ENCODE measurements around the gene OGFOD2. TPM values are rescaled to one million over a fixed set of nuclear protein-coding genes. Genes with fewer than 3 reads are reported as not detected.

Gene OGFOD2
- total and polyA plus RNA-seq, 2 donors (not counting 1 experiment from before 2014, with no cell fraction given): 26.7 to 99.3 TPM

- Histone ChIP-seq H2AFZ (ENCODE audit: insufficient read depth, low read depth, low read length, poor library complexity, severe bottlenecking) (no peak overlapping the region), H3K4me3 (ENCODE audit: control extremely low read depth in 1 of 5, extremely low read depth in 1 of 5, insufficient read depth in 1 of 5, low read depth in 2 of 5, low read length in 4 of 5) (no peak overlapping the region), H3K9ac (ENCODE audit: low read length) (no peak overlapping the region), H3K4me1 (ENCODE audit: control insufficient read depth in 2 of 2, insufficient read depth in 2 of 2, low read length in 2 of 2) (peaks cover 23 to 30% of the 10 kb centered on the region in 2 donors), H3K27ac (ENCODE audit: low read length in 2 of 2) (no peak overlapping the region), H3K27me3 (replicated peaks in 1 of 4; ENCODE audit: control extremely low read depth in 1 of 4, control insufficient read depth in 3 of 4, insufficient read depth in 4 of 4, low read length in 3 of 4) (no peaks in the 10 kb centered on the region), H3K79me2 (ENCODE audit: control insufficient read depth, insufficient read depth, low read length) (no peaks in the 10 kb centered on the region), H3K4me2 (replicated peaks; ENCODE audit: low read depth, low read length, poor library complexity, severe bottlenecking) (no peak overlapping the region), H3K36me3 (replicated peaks in 1 of 2; ENCODE audit: control extremely low read depth in 1 of 2, control insufficient read depth in 1 of 2, extremely low read depth in 1 of 2, insufficient read depth in 2 of 2, low read length in 1 of 2) (no peaks in the 10 kb centered on the region), H3K9me3 (ENCODE audit: control extremely low read depth in 1 of 3, control insufficient read depth in 2 of 3, insufficient read depth in 1 of 3, low read length in 2 of 3) (peaks cover 0 to 3% (median 0%) of the 10 kb centered on the region in 3 donors), H4K20me1 (ENCODE audit: control insufficient read depth, insufficient read depth, low read length, poor library complexity, severe bottlenecking) (no peaks in the 10 kb centered on the region)
- Mint-ChIP-seq H3K4me1 (peaks cover 38% of the 10 kb centered on the region), H3K9me3 (ENCODE audit: insufficient read depth) (no peaks in the 10 kb centered on the region), H3K4me3 (no peak overlapping the region), H3K27ac (no peak overlapping the region), H3K27me3 (no peaks in the 10 kb centered on the region)
- WGBS (ENCODE audit: insufficient coverage): 92% methylated on average over 13 of the region's 14 CpGs
- ATAC-seq (ENCODE audit: low read depth) (no peak), DNase-seq (no peak)
- TF ChIP-seq EZH2 (IDR thresholded peaks at IDR 0.05; ENCODE audit: borderline replicate concordance, insufficient read depth, low read depth, low read length, poor library complexity, severe bottlenecking): no peak
- TF ChIP-seq, protein P1, sequence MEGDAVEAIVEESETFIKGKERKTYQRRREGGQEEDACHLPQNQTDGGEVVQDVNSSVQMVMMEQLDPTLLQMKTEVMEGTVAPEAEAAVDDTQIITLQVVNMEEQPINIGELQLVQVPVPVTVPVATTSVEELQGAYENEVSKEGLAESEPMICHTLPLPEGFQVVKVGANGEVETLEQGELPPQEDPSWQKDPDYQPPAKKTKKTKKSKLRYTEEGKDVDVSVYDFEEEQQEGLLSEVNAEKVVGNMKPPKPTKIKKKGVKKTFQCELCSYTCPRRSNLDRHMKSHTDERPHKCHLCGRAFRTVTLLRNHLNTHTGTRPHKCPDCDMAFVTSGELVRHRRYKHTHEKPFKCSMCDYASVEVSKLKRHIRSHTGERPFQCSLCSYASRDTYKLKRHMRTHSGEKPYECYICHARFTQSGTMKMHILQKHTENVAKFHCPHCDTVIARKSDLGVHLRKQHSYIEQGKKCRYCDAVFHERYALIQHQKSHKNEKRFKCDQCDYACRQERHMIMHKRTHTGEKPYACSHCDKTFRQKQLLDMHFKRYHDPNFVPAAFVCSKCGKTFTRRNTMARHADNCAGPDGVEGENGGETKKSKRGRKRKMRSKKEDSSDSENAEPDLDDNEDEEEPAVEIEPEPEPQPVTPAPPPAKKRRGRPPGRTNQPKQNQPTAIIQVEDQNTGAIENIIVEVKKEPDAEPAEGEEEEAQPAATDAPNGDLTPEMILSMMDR (IDR thresholded peaks at IDR 0.05): no peak
- ChIA-PET POLR2A (interaction anchor here (0.7 to 1.2 kb wide), 4 partner anchors 55 to 293 kb away, joined by 3 to 13 read pairs (median 4); no protein-coding TSS in a partner anchor), CTCF (interaction anchor here (0.5 to 16.2 kb wide), 7 partner anchors 11 to 749 kb away, joined by 3 to 388 read pairs (median 5); no protein-coding TSS in a partner anchor)
- intact Hi-C loops (cut with micrococcal nuclease): no loop called here
Observed at GRCh38 chr12:122944605-122945592, 30.1 kb upstream of the OGFOD2 start.
